Right atrium auricular region (tissue), 2 donors: ENCODE measurements around the gene SH3GL2. TPM values are rescaled to one million over a fixed set of nuclear protein-coding genes. Genes with fewer than 3 reads are reported as not detected.
A peak's percentile ranks its signal among the peaks of the same experiment; 100 is the strongest.

Experiments
- DNase-seq: peaks from one replicate; pipeline ENCODE4 v3.0.0-alpha.2; 2019; ENCODE audit warnings: low spot score
- H3K27ac ChIP-seq, 2 donors: fragments of 200-600 bp; sonication (generic); 1 replicate in 1 of 2; 2 replicates in 1 of 2; pipeline ENCODE4 v1.5.1; 2016 to 2019
- H3K27me3 ChIP-seq, 2 donors: fragments of 200-600 bp; sonication (generic); one replicate each; pipeline versions ENCODE4 v1.5.1 to v1.6.0; 2017 to 2019
- H3K36me3 ChIP-seq: fragments of 200-600 bp; sonication (generic); one replicate; pipeline ENCODE4 v1.5.1; 2016
- H3K4me1 ChIP-seq, 2 donors: fragments of 200-600 bp; sonication (generic); one replicate each; pipeline versions ENCODE4 v1.5.1 to v1.6.0; 2017 to 2019
- H3K4me3 ChIP-seq, 2 donors: fragments of 200-600 bp; sonication (generic); 1 replicate in 1 of 2; 2 replicates in 1 of 2; pipeline ENCODE4 v1.5.1; 2017 to 2019; ENCODE audit warnings: mild to moderate bottlenecking in 1 of 2, moderate library complexity in 1 of 2
- H3K9me3 ChIP-seq, 2 donors: fragments of 200-600 bp; sonication (generic); one replicate each; pipeline ENCODE4 v1.5.1; 2019
- CTCF ChIP-seq, 2 donors: fragments of 200-600 bp; sonication (generic); IDR thresholded peaks; one replicate each; pipeline ENCODE4 v1.5.1; 2019; ENCODE audit warnings: antibody characterized with exemption in 2 of 2
- total RNA-seq, 2 donors: library from RNA; depleted of rRNA; stranded (reverse); fragments of >200 nt; gene quantifications; one replicate each; pipeline ENCODE4 v1.1.0, GENCODE V29; 2016

The SH3GL2 gene
- total RNA-seq, 2 donors from 2014 or later = 0.28 TPM; not detected in 1

DNA sequence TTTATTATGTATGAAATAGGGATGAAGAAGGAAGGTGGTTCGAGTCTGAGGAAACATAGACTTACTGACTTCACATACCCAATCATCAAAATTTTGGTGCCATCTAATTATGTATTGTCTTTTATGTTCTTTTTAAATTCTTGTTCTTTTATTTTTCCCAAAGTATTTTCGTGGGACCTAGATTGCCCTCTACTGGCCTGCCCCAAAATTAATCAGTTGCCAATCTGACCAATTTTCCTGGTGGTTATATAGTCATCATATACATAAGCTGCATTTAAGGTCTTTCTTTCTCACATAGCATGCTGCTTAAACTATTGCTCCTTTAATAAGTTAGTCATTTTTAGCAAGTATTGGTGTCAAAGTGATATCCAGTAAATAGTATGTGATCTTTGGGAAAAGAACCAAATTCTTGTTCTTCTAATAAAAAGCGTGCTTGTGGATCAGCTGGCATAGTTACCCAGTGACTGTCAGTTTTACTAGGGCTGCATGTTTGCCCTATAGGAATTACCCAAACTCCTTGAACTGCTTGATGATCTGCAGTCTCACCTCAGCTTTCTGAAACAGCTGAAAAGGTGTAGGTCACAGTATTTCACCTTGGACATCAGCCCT, 223.5 kb downstream of the SH3GL2 start:
- Histone ChIP-seq H3K4me1 (no peaks in the 10 kb centered on the region), H3K4me3 (no peak overlapping the region), H3K27me3 (no peaks in the 10 kb centered on the region), H3K9me3 (no peaks in the 10 kb centered on the region), H3K27ac (no peak overlapping the region), H3K36me3 (no peaks in the 10 kb centered on the region)
- TF ChIP-seq CTCF (IDR thresholded peaks at IDR 0.05) = peak; percentile 27 to 47
- no peak for DNase-seq

- Histone ChIP-seq H3K9me3 (no peaks in the 10 kb centered on the region), H3K4me3 (no peak overlapping the region)
- TF ChIP-seq CTCF (IDR thresholded peaks at IDR 0.05) = no peak
Measured at GRCh38 chr9:17807613-17808282, 228.9 kb downstream of the SH3GL2 start.

GRCh38 chr9:17810317-17810716, 231.5 kb downstream of the SH3GL2 start:
- Histone ChIP-seq H3K9me3 (no peaks in the 10 kb centered on the region), H3K4me1 (no peaks in the 10 kb centered on the region), H3K27ac (no peak overlapping the region), H3K27me3 (no peaks in the 10 kb centered on the region), H3K36me3 (no peaks in the 10 kb centered on the region), H3K4me3 (no peak overlapping the region)
- TF ChIP-seq CTCF (IDR thresholded peaks at IDR 0.05) = no peak
- DNase-seq = no peak

More at GRCh38 chr9:17807613-17808282, 228.9 kb downstream of the SH3GL2 start:
- no peak overlapping the region for H3K27ac ChIP-seq
- H3K36me3 ChIP-seq = no peaks in the 10 kb centered on the region
- H3K27me3 ChIP-seq = no peaks in the 10 kb centered on the region
- no peak for DNase-seq
- H3K4me1 ChIP-seq = no peaks in the 10 kb centered on the region

DNA sequence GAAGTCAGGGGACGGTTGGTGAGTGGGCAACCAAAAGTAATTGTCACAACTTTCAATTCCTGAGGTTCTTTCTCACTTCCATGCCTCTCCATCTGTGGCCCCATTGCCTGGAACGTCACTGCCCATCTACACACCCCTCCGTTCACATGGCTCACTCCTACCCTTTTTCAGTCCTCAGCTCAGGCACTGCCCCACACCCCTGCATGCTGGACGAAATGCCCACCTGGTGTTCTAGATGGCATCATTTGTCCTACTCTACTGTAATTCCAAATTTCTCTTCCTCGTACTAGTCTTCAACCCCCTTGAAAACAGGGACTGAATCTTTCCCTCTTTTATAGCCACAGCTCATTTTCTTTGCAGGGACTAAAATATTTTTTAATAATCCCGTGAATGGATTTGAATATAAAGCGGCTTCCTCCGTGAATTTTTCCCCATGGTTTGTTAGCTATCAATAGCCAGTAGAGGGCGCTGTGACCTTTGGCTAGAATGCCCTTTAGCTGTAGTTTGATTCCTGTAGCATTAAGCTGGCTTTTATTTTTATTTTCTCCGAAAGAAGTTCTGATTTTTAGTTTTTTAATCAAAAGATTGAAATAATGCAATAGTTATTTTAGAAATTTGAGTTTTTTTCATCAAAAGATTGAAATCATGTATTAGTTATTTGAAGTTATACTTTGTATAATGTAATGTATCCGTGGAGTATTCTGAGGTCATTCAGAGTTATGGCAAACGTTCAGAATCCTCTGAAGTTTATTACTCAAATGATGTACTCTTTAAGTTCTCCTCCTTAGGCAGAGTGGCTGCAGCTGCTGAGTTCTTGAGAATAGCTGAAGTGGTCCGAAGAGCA, 232.1 kb downstream of the SH3GL2 start:
- H3K36me3 ChIP-seq = no peaks in the 10 kb centered on the region
- H3K27me3 ChIP-seq = no peaks in the 10 kb centered on the region
- DNase-seq = no peak
- no peak overlapping the region for H3K4me3 ChIP-seq
- no peaks in the 10 kb centered on the region for H3K9me3 ChIP-seq
- no peaks in the 10 kb centered on the region for H3K4me1 ChIP-seq
- no peak overlapping the region for H3K27ac ChIP-seq
- TF ChIP-seq CTCF (IDR thresholded peaks at IDR 0.05) = peak; percentile 79 to 92

GRCh38 chr9:17813798-17814197, 234.9 kb downstream of the SH3GL2 start:
- Histone ChIP-seq H3K27ac (no peak overlapping the region), H3K9me3 (no peaks in the 10 kb centered on the region), H3K4me3 (no peak overlapping the region), H3K27me3 (no peaks in the 10 kb centered on the region), H3K4me1 (no peaks in the 10 kb centered on the region), H3K36me3 (no peaks in the 10 kb centered on the region)
- TF ChIP-seq CTCF (IDR thresholded peaks at IDR 0.05) = no peak
- DNase-seq = no peak
